NOMO-1 treated with dmso at 0.1 percent for 144 hours (cell line): ENCODE data around the gene DBNDD2.
A peak's percentile ranks its signal among the peaks of the same experiment; 100 is the strongest.

ENCODE experiments used
- DNase-seq: peaks from one replicate; lab custom pipeline; 2025; ENCODE audit not compliant: unreplicated experiment; lab: John Stamatoyannopoulos, UW

DBNDD2 gene

GRCh38 chr20:45407783-45408645 lies at the start of gene DBNDD2:
Gene DBNDD2 (plus strand): TSS chr20:45408289. CDS start chr20:45408468, 179 bp downstream.
- no peak for DNase-seq

- DNase-seq, result no peak
Observed at GRCh38 chr20:45359069-45359405, 49.1 kb upstream of the DBNDD2 start.

GRCh38 chr20:45359406-45360148 lies 48.5 kb upstream of the DBNDD2 start:
- no peak for DNase-seq

GRCh38 chr20:45361793-45362192 lies 46.3 kb upstream of the DBNDD2 start:
- DNase-seq, result no peak

- peak; percentile 99 for DNase-seq
Observed at GRCh38 chr20:45362804-45363610, 45.1 kb upstream of the DBNDD2 start, which contains the start of gene SYS1. Gene SYS1 (plus strand): TSS chr20:45363156. CDS start chr20:45363532, 376 bp downstream.

GRCh38 chr20:45363611-45364492 lies 44.2 kb upstream of the DBNDD2 start:
- DNase-seq, result no peak

- no peak for DNase-seq
Observed at GRCh38 chr20:45365444-45365970, 42.6 kb upstream of the DBNDD2 start.

- no peak for DNase-seq
Observed at GRCh38 chr20:45366192-45366591, 41.9 kb upstream of the DBNDD2 start.

GRCh38 chr20:45366631-45367030 lies 41.5 kb upstream of the DBNDD2 start:
- DNase-seq, result no peak

- DNase-seq, result no peak
Observed at GRCh38 chr20:45367126-45367525, 41.0 kb upstream of the DBNDD2 start.

- peak; percentile 89 for DNase-seq
Observed at GRCh38 chr20:45368221-45368980, 39.7 kb upstream of the DBNDD2 start.

- no peak for DNase-seq
Observed at GRCh38 chr20:45370571-45371160, 37.4 kb upstream of the DBNDD2 start.

GRCh38 chr20:45372241-45372640 lies 35.8 kb upstream of the DBNDD2 start:
- no peak for DNase-seq

- no peak for DNase-seq
Observed at GRCh38 chr20:45372646-45373352, 35.3 kb upstream of the DBNDD2 start.

- DNase-seq, result peak; percentile 80
Observed at GRCh38 chr20:45373353-45374100, 34.6 kb upstream of the DBNDD2 start.

- no peak for DNase-seq
Observed at GRCh38 chr20:45374101-45374467, 34.0 kb upstream of the DBNDD2 start.

- no peak for DNase-seq
Observed at GRCh38 chr20:45374966-45375365, 33.1 kb upstream of the DBNDD2 start.

GRCh38 chr20:45377269-45377668 lies 30.8 kb upstream of the DBNDD2 start:
- no peak for DNase-seq
